GM19239 (cell line): ENCODE data around the gene NECTIN3.

Source experiments
- DNase-seq: peaks from one replicate; pipeline ENCODE4 v3.0.0; 2011; ENCODE audit warnings: low spot score; ENCODE audit not compliant: insufficient read length
- FAIRE-seq: peaks from 2 replicates; lab custom pipeline; 2011; peaks lifted over from hg19 to GRCh38; lab: Jason Lieb, UNC

NECTIN3 gene

DNA sequence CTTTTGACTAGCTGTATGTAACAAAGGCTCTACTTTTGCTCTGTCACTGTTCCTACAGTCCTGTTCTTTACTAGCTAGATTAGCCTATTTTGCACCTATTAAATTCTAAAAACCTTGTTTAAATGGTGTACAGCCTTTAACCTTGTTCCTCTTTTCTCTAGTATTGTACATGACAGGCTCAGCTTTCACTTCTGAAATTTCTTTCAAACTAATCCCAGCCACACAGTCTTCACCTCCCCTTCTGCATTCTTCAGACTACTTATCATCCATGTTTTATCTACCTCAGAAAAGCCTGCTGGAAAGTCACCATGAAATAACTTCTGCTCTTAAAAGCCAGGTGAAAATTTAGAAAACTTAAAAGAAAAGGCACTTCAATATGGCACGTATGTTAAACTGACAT is 122.4 kb downstream of the NECTIN3 start:
- DNase-seq (no peak), FAIRE-seq (no peak)

DNA sequence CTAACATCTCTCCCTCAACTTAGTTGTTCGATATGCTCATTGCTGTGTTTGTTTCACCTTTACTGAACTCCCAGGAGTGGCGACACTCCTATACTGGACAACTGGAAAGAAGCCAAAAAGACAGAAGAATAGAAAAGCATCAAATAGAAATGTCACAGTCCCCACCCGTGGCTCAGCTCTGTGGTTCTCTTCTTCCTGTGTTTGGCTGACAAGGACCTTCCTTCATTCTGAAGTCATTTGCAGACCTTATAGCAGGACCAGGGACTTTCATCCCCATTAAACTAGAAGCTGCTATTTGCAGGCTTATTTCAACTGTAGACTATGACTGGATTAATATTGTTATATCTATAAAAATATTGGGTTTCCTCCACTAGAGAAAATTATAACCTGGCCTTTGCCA is 125.9 kb downstream of the NECTIN3 start:
- FAIRE-seq (no peak), DNase-seq (no peak)

DNA sequence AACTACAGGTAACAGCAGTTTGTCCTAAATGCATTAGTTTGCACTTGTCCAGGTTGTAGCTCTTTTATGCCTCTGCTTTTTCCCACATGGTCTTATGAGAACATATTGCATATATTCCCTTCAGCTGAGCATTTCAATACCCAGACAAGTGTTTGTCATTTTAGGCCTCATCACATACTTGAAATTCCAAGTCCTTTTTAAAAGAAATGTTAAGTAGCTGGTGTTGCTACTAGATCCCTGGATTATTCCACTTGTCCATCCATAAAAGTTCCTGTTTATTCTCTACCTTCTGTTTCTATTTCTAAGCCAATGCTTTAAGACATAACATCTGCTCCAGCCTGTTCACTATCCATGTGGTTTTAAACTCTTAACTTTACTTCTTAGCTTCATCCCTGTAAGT is 128.4 kb downstream of the NECTIN3 start:
- DNase-seq (no peak), FAIRE-seq (no peak)

DNA sequence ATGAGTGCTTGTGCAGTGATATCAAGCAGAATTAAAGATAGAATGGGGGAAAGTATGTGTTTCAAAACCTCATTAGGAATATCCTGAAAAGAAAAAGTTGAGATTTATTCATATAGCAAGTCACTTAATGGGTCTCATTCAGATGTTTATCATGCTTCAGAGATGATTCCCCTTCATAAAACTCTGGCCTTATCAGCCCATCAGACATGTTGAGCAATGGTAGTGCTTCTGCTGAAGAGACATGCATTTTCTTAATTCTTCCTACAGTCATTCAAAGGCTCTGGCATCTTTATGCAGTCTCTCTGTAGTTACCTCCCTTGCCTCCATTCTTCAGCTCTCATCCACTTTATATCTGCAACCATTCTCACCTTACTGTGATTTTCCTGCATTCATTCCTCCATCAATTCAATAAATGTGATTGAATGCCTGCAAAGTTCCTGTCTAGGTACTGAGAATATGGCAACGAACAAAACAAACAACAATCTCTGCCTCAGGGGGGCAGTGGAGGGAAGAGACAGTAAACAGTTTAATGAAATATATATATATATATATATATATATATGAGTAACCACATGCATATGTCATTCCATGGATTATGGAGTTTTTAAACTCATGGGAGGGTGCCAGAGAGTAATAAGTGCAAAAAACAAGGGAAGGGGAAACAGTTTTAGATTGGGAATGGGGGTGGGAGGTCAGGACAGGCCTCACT is 138.5 kb downstream of the NECTIN3 start:
- FAIRE-seq (no peak), DNase-seq (no peak)

DNA sequence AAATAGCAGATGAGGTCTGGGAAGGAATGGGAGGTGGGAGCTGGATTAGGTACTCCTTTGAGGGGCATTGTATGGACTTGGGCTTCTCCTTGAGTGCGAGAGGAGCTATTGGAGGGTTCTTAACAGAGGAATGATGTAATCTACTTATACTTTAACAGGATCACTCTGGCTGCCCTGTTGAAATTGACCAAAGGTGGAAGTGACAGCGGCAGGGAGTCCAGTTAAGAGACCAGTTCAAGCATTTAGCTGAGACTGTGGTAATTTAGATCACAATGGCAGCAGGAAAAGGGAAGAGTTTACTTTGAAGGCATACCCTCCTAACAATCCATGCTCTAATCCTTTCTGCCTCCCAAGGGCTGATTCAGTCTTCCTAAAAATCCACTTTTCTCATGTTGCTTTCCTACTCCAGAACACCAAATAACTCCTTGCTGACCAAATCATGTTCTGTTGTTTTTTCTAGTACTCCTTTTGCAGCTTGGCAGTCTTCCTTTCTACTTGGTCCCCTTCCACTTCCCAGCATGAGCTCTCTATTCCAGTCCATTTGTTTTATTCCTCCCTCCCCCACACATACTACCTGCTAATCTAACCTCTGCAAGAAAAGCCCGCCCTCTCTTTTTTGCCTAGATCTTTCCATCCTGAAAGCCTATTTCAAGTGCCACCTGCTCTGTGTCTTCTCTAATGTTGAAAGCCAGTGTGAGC is 139.4 kb downstream of the NECTIN3 start:
- DNase-seq: no peak
- no peak for FAIRE-seq

DNA sequence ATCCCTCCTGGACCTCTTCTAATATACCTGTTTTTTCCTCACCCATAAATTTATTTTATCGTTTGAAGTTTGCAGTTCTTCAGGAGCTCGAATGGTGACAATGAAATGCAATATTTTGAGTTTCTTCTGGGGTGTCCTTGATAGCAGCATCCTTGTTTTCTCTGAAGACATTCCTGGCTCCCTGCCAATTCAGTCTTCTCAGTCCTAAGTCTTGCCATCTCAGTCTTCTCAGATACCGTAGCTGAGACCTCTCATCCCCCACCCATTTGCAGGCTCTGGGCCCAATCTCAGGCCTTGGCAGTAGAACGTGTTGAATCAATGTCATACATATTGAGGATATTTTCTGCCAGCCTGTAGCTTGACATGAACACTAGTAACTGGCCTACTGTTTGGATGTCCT is 140.9 kb downstream of the NECTIN3 start:
- FAIRE-seq (no peak), DNase-seq (no peak)

DNA sequence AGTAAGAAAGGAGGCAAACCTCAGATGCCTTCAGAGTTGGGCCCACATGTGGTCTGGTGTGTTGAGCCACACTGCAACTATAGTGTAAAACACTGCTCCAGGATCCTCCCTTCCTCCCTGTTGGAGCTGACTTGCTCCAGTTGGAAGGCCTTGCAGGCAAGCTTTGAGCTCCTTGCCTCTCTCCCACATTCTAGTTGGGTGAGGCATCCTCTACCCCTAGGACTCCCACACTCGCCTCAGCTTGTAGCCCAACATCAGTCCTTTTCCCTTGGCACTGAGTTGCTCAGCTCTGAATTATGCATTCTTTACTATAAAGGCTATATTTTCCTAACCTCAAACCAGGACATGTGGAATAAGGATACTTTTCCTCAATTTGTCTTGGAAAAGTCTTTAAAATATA is 143.9 kb downstream of the NECTIN3 start:
- DNase-seq (no peak), FAIRE-seq (no peak)

DNA sequence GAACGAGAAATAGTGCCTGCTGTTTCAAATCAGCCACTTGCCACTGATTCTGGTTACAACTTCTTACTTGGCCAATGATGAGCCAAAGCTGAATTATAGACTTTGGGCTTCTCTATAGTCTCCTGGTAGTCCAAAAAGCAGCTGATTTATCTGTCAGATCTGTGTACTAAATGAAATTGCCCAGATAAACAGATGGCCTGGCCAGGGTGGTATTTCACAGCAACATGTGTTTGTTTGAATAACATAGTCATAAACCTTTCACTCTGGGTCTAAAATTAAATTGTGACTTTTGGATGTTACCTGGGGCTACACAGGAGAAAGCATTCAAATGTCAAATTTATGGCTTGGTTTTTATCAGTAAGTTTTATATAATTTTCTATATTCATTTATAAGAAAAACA is 147.0 kb downstream of the NECTIN3 start:
- DNase-seq (no peak), FAIRE-seq (no peak)

DNA sequence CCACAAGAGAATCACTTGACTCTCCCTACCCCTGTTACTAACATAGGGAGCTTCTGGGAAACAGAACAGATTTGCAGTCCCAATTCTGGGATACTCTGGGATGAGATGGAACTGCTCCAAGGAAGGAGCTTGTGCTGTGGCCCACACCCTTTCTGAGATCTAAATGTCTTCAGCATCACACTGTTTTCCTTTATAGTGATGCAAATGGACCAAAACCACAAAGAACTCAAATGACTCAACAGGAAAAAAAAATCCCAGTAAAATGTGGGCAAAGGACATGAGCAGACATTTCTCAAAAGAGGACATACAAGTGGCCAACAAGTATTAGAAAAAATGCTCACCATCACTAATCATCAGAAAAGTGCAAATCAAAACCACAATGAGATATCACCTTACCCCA is 155.6 kb downstream of the NECTIN3 start:
- DNase-seq: no peak
- no peak for FAIRE-seq

DNA sequence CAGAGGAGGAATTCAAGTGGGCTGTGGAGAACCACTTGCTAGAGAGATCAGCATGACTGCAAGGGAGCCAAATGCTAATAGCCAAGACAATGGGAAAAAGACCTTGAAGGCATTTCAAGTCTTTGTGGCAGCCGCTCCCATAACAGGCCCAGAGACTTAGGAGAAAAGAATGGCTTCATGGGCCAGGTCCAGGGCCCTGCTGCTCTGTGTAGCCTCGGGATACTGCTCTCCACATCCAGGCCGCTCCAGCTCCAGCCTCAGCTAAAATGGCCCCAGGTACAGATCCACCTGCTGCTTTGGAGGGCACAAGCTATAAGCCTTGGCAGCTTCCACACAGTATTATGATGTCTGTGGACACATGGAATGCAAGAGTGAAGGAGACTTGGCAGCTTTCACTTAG is 157.7 kb downstream of the NECTIN3 start:
- no peak for FAIRE-seq
- no peak for DNase-seq

DNA sequence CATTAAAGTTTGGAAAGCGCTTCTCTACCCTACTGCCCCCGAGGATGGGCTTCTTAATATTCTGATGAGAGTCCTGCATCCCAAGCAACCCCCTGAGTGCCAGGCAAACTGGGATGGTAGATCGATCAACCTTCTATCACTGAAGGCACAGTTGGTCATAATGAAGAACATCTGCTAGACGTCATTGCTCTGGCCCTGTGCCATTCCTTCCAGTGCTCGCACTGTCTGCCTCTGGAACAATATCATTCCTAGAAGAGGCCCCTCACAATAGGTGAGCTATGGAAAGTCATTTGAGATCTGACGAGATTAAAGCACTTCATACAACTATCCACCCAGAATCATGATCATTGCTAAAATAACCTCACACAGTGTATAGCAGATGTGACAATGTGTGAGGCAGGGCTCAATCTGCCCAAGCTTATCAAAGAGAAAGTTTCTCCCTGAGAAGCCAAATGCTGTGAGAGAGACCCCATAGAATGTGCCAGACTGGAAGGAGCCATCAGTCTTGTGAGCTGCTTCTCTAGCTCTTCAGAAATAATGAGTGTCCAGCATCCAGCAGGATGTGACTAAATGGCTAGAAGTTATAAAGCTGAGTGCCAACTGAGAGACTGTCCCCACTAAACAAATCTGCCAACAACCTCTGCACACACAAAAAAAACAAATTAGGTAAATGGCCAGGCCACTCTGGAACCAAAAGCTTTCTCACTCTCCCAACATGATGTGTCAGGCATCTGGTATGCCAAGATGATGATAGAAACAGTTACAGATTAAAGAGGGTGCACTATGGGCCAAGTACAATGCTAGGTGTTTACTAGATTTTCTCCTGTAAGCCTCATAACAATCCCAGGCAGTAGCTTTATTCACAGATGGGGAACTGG is 165.5 kb downstream of the NECTIN3 start:
- FAIRE-seq (no peak), DNase-seq (no peak)

DNA sequence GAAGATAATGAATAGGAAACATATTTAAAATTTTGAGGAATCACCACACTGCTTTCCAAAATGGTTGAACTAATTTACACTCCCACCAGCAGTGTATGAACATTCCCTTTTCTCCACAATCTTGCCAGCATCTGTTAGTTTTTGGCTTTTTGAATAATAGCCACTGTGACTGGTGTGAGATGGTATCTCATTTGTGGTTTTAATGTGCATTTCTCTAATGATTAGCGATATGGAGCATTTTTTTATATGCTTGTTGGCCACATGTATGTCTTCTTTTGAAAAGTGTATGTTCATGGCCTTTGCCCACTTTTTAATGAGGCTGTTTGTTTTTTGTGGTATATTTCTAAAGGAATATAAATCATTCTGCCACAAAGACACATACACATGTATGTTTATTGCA is 166.3 kb downstream of the NECTIN3 start:
- DNase-seq (no peak), FAIRE-seq (no peak)

DNA sequence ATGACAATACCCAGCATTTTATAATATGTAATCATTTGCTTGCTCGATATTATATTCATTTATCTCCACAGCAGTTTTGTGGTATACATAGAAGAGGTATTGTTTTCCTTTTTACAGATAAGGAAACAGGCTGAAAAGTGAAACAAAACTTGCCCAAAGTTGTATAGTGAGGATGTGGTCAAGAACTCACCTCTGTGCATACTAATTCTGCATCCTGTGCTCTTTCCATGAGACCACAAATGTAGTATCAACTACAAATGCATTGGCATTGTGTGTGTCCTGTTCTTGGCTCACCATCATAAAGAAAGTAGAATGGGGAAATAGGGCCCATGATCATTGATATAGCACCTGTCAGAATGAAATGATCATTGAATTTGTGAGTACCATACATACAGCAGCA is 167.3 kb downstream of the NECTIN3 start:
- FAIRE-seq: peak; percentile 73
- DNase-seq: peak; percentile 9

DNA sequence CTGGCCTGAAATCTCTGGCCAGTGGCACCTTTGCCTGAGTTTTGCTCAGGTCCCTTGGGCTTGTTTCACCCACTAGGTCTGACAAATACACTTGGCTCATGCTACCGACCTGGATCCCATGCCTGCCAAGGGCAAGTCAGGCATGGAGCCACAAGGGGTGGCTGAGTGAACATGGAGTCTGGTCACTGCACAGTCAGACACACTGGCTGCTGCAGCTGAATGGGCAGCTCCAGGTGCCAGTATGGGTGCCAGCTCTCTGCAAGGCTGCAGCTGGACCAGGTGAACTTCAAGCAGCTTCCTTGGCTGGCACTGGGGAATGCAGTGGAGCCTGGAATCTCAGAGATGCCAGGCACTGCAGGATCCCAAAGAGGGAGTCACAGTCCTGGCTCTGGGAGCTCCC is 170.3 kb downstream of the NECTIN3 start:
- no peak for FAIRE-seq
- DNase-seq: no peak
